ENCODE measurements around the gene SEC31A.

DNA sequence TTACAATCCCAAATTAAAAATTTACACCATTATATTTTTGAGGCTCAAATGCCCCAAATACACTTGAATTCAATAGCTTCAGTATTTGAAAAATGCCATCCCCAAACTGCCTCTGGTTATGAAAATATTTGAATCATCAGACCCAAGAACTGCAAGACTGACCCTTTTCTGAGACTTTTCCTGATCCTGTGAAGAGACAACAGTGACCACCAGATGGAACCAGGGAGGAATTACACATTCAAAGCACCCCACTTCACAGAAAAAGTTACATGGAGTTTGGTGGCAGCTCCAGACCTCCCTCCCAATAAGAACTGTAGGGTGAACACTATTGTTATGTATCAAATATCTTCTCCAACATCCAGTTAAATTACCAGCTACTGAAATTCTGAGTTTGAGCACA, 48.4 kb downstream of the SEC31A start:
- TF ChIP-seq, protein P1, sequence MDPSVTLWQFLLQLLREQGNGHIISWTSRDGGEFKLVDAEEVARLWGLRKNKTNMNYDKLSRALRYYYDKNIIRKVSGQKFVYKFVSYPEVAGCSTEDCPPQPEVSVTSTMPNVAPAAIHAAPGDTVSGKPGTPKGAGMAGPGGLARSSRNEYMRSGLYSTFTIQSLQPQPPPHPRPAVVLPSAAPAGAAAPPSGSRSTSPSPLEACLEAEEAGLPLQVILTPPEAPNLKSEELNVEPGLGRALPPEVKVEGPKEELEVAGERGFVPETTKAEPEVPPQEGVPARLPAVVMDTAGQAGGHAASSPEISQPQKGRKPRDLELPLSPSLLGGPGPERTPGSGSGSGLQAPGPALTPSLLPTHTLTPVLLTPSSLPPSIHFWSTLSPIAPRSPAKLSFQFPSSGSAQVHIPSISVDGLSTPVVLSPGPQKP (IDR thresholded peaks at IDR 0.05; ENCODE audit: borderline replicate concordance, low read depth, low read length) = no peak
- TF ChIP-seq, protein P2, sequence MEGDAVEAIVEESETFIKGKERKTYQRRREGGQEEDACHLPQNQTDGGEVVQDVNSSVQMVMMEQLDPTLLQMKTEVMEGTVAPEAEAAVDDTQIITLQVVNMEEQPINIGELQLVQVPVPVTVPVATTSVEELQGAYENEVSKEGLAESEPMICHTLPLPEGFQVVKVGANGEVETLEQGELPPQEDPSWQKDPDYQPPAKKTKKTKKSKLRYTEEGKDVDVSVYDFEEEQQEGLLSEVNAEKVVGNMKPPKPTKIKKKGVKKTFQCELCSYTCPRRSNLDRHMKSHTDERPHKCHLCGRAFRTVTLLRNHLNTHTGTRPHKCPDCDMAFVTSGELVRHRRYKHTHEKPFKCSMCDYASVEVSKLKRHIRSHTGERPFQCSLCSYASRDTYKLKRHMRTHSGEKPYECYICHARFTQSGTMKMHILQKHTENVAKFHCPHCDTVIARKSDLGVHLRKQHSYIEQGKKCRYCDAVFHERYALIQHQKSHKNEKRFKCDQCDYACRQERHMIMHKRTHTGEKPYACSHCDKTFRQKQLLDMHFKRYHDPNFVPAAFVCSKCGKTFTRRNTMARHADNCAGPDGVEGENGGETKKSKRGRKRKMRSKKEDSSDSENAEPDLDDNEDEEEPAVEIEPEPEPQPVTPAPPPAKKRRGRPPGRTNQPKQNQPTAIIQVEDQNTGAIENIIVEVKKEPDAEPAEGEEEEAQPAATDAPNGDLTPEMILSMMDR (conservative IDR thresholded peaks at IDR 0.05; ENCODE audit: low read depth, low read length) = peak; percentile 37; the same call in 1 of the 2 replicates
- TF ChIP-seq MAFK (IDR thresholded peaks at IDR 0.05; ENCODE audit: low read depth, low read length) (no peak), POLR2A (IDR thresholded peaks at IDR 0.05; ENCODE audit: low read depth, low read length) (no peak), RFX5 (IDR thresholded peaks at IDR 0.05; ENCODE audit: low read depth, low read length) (no peak), RAD21 (IDR thresholded peaks at IDR 0.05; ENCODE audit: low read length) (peak; percentile 21; the same call in 1 of the 2 replicates), MXI1 (IDR thresholded peaks at IDR 0.05; ENCODE audit: borderline replicate concordance, low read depth, low read length) (no peak), NFE2L2 (IDR thresholded peaks at IDR 0.05; ENCODE audit: low read depth, low read length) (no peak), MAZ (IDR thresholded peaks at IDR 0.05; ENCODE audit: borderline replicate concordance, low read depth, low read length) (no peak), BHLHE40 (IDR thresholded peaks at IDR 0.05; ENCODE audit: low read depth, low read length) (no peak)

Measured in IMR-90 (cell line).